Activated CD8-positive, alpha-beta memory T cell treated with anti-CD3 and anti-CD28 coated beads, Interleukin-2, amount 50 U/mL, for 24 hours (primary cell): ENCODE data around the gene HHLA2.

Experiments used
- DNase-seq: peaks from one replicate; pipeline ENCODE4 v3.0.0-alpha.2; 2020; ENCODE audit errors: extremely low read depth

The HHLA2 gene

DNA sequence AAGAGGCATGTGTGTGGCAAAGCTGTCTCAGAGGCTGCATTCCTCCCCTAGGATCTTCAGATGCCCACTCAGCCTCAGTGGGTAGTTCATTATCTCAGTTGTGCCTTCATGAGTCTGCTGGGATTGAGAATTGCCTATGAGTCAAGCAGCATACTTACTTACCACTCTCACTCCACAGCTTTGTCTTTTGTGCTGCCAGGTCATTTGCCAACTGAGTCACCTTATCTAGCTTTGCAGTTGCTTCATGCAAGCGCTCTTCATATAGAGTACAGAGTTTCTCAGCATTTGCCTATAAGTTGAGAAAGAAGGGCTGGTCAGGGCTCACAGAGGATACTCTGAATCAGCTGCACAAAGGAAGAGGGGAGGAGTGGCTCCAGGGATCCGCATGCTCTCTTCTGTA, 124.6 kb downstream of the HHLA2 start:
- no peak for DNase-seq
